Measurements from ENCODE around the gene FCRL3. TPM values are rescaled to one million over a fixed set of nuclear protein-coding genes. Genes with fewer than 3 reads are reported as not detected.
A peak's percentile ranks its signal among the peaks of the same experiment; 100 is the strongest.

The FCRL3 gene
- total and polyA plus RNA-seq, 2 of the 8 experiments (the other 6 are each of a cell fraction or from before 2014, with no cell fraction given) = not detected

DNA sequence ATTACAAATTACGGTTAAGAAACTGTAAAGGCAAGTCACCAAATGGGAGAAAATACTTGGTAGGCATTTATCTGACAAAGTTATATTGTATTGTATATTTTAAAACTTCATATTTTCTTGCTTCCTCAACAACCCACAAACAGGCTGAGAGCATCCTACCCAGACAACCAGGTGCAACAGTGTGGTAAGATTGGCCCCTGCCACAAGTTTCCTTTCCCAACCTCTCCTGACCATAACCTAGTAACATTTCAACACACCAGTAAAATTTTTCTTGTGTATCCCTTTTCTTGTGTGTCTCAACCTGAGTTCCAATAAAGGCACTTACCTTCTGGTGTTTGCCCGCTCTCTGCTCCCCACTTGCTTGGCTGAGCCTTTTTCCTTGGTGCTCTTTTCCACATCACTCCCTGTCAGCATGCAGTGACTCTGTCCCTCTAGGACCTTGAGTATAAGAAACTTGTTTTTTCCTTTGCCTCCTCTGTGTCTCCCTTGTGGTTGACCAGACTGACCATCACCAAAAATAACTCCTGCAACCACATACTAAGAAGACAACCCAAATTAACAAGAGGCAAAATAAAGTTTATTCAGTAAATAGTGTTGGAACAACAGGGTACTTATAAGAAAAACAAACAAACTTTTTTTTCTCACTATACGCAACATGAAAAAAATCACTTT lies 40.9 kb downstream of the FCRL3 start:
- Histone ChIP-seq H2AK5ac (ENCODE audit: low read depth, low read length) (no peak overlapping the region), H2BK20ac (ENCODE audit: low read length) (no peak overlapping the region), H2BK12ac (ENCODE audit: low read depth, low read length) (no peak overlapping the region), H3K14ac (ENCODE audit: insufficient read length) (no peak overlapping the region), H3K56ac (replicated peaks; ENCODE audit: insufficient read length, low read depth, low read length) (no peak overlapping the region), H3K36me3 (ENCODE audit: control insufficient read depth in 2 of 4, insufficient read depth in 4 of 4, low read length in 3 of 4) (no peaks in the 10 kb centered on the region), H3K9ac (replicated peaks in 1 of 4; ENCODE audit: extremely low read depth in 1 of 4, low read depth in 3 of 4, low read length in 3 of 4) (no peak overlapping the region), H3K4me1 (replicated peaks in 1 of 4; ENCODE audit: control insufficient read depth in 3 of 4, insufficient read depth in 4 of 4, low read length in 3 of 4) (no peaks in the 10 kb centered on the region), H3K23me2 (ENCODE audit: low read depth, low read length) (no peaks in the 10 kb centered on the region), H3K27ac (ENCODE audit: low read depth, low read length) (no peak overlapping the region), H4K20me1 (replicated peaks in 1 of 2; ENCODE audit: control insufficient read depth in 1 of 2, insufficient read depth in 2 of 2, low read length in 2 of 2) (no peaks in the 10 kb centered on the region), H3K79me1 (ENCODE audit: low read depth, low read length) (no peaks in the 10 kb centered on the region), H2BK5ac (ENCODE audit: low read depth, low read length) (no peak overlapping the region), H3K4me2 (ENCODE audit: insufficient read depth in 1 of 2, low read depth in 2 of 2, low read length in 2 of 2) (no peak overlapping the region), H4K8ac (ENCODE audit: extremely low read depth, insufficient read depth, low read length) (no peak overlapping the region), H3K9me3 (ENCODE audit: insufficient read depth in 2 of 2, low read depth in 1 of 2, low read length in 1 of 2) (no peaks in the 10 kb centered on the region), H3K23ac (ENCODE audit: insufficient read length) (no peak overlapping the region), H4K91ac (replicated peaks; ENCODE audit: insufficient read length, low read length) (no peak overlapping the region), H3K4ac (replicated peaks; ENCODE audit: insufficient read length, low read depth, low read length) (no peak overlapping the region), H2AFZ (ENCODE audit: low read length) (0 out of 2 replicates have a peak overlapping the region, but pooled peaks have one; percentile 18), H4K5ac (ENCODE audit: insufficient read length, low read depth, low read length) (no peak overlapping the region), H3K79me2 (ENCODE audit: control insufficient read depth in 1 of 2, insufficient read depth in 2 of 2, low read length in 2 of 2) (no peaks in the 10 kb centered on the region), H2BK15ac (ENCODE audit: low read length) (no peak overlapping the region), H3K18ac (ENCODE audit: extremely low read depth, low read length) (no peak overlapping the region), H3K27me3 (replicated peaks in 1 of 4; ENCODE audit: control insufficient read depth in 3 of 4, extremely low read depth in 1 of 4, insufficient read depth in 3 of 4, low read length in 3 of 4) (no peaks in the 10 kb centered on the region), H3K4me3 (ENCODE audit: extremely low read depth in 1 of 4, insufficient read depth in 2 of 4, low read depth in 3 of 4, low read length in 4 of 4) (no peak overlapping the region), H2BK120ac (replicated peaks; ENCODE audit: low read depth, low read length) (no peak overlapping the region)
- POLR2A ChIA-PET (ENCODE audit: partially characterized antibody) = no interaction called here
- no peak for TF ChIP-seq PHF8 (conservative IDR thresholded peaks at IDR 0.05; ENCODE audit: low read depth, low read length)
- no peak for TF ChIP-seq EP300 (IDR thresholded peaks at IDR 0.05; ENCODE audit: borderline replicate concordance in 1 of 2, low read depth in 2 of 2, low read length in 2 of 2)
- TF ChIP-seq EGR1 (IDR thresholded peaks at IDR 0.05; ENCODE audit: borderline replicate concordance, low read depth, low read length) = no peak
- CTCF ChIA-PET (ENCODE audit: partially characterized antibody) = no interaction called here
- FAIRE-seq (no peak), DNase-seq (ENCODE audit: low read depth in 1 of 2, low spot score in 2 of 2) (no peak)
- 100% methylated on average over 3 of the region's 3 CpGs; no CpG with 5 or more reads in 1 of the 2 experiments for WGBS, 2 experiments (ENCODE audit: extremely low coverage in 1 of 2, insufficient coverage in 1 of 2, insufficient read length in 1 of 2, insufficient replicate concordance in 2 of 2, low coverage in 1 of 2, low lambda C conversion rate in 2 of 2, missing lambda C conversion rate in 1 of 2)
